Measurements from ENCODE around the gene OR2A2.

OR2A2 gene

GRCh38 chr7:144109283-144109682 lies at the start of gene OR2A2:
Gene OR2A2 (plus strand): TSS chr7:144109583. CDS start chr7:144109583, 0 bp downstream.
- no peak within 1 kb of the TSS for H3K27ac Mint-ChIP-seq
- no peak for ATAC-seq (ENCODE audit: low read depth)
- H3K36me3 Mint-ChIP-seq: no peaks in the 10 kb centered on the region
- no peak within 1 kb of the TSS for H3K4me3 Mint-ChIP-seq
- H3K9me3 Mint-ChIP-seq: no peaks in the 10 kb centered on the region
- H3K4me1 Mint-ChIP-seq: no peaks in the 10 kb centered on the region
- peaks cover 13% of the 10 kb centered on the region for H3K27me3 Mint-ChIP-seq
- DNase-seq (ENCODE audit: low spot score in 2 of 2): no peak

- H3K27me3 Mint-ChIP-seq: peaks cover 4% of the 10 kb centered on the region
- ATAC-seq (ENCODE audit: low read depth) (no peak), DNase-seq (ENCODE audit: low spot score in 2 of 2) (no peak)
- H3K36me3 Mint-ChIP-seq: no peaks in the 10 kb centered on the region
- no peaks in the 10 kb centered on the region for H3K4me1 Mint-ChIP-seq
- no peak overlapping the region for H3K4me3 Mint-ChIP-seq
- H3K27ac Mint-ChIP-seq: no peak overlapping the region
- peaks cover 7% of the 10 kb centered on the region for H3K9me3 Mint-ChIP-seq
These were observed 45.7 kb upstream of the OR2A2 start for GRCh38 chr7:144063710-144064109.

GRCh38 chr7:144069511-144069910 lies 39.9 kb upstream of the OR2A2 start, which contains the start of gene OR2A25:
Gene OR2A25 (plus strand): TSS chr7:144069811. CDS start chr7:144074220, 4,409 bp downstream.
- Mint-ChIP-seq H3K4me3 (no peak within 1 kb of the TSS), H3K27ac (no peak within 1 kb of the TSS), H3K27me3 (no peaks in the 10 kb centered on the region), H3K4me1 (no peaks in the 10 kb centered on the region), H3K36me3 (no peaks in the 10 kb centered on the region), H3K9me3 (peaks cover 3% of the 10 kb centered on the region)
- no peak for ATAC-seq (ENCODE audit: low read depth)
- no peak for DNase-seq (ENCODE audit: low spot score in 2 of 2)

GRCh38 chr7:144069953-144070352 lies 39.4 kb upstream of the OR2A2 start:
- Mint-ChIP-seq H3K27me3 (no peaks in the 10 kb centered on the region), H3K4me1 (no peaks in the 10 kb centered on the region), H3K9me3 (peaks cover 3% of the 10 kb centered on the region), H3K27ac (no peak overlapping the region), H3K4me3 (no peak overlapping the region), H3K36me3 (no peaks in the 10 kb centered on the region)
- no peak for DNase-seq (ENCODE audit: low spot score in 2 of 2)
- no peak for ATAC-seq (ENCODE audit: low read depth)

- no peak overlapping the region for H3K4me3 Mint-ChIP-seq
- ATAC-seq (ENCODE audit: low read depth) (no peak), DNase-seq (ENCODE audit: low spot score in 2 of 2) (no peak)
- H3K36me3 Mint-ChIP-seq: no peaks in the 10 kb centered on the region
- peaks cover 1% of the 10 kb centered on the region for H3K27me3 Mint-ChIP-seq
- no peaks in the 10 kb centered on the region for H3K4me1 Mint-ChIP-seq
- H3K9me3 Mint-ChIP-seq: no peaks in the 10 kb centered on the region
- H3K27ac Mint-ChIP-seq: no peak overlapping the region
These were observed 35.0 kb upstream of the OR2A2 start for GRCh38 chr7:144074374-144074773.

GRCh38 chr7:144085978-144086377 lies 23.4 kb upstream of the OR2A2 start, which contains the start of gene OR2A12:
Gene OR2A12 (plus strand): TSS chr7:144086278. CDS start chr7:144095108, 8,830 bp downstream.
- DNase-seq (ENCODE audit: low spot score in 2 of 2) (no peak), ATAC-seq (ENCODE audit: low read depth) (no peak)
- Mint-ChIP-seq H3K27me3 (no peaks in the 10 kb centered on the region), H3K27ac (no peak within 1 kb of the TSS), H3K4me1 (no peaks in the 10 kb centered on the region), H3K4me3 (no peak within 1 kb of the TSS), H3K36me3 (no peaks in the 10 kb centered on the region), H3K9me3 (peaks cover 3% of the 10 kb centered on the region)

GRCh38 chr7:144086730-144087129 lies 22.7 kb upstream of the OR2A2 start:
- no peak for DNase-seq (ENCODE audit: low spot score in 2 of 2)

GRCh38 chr7:144087230-144087629 lies 22.2 kb upstream of the OR2A2 start:
- Mint-ChIP-seq H3K4me3 (no peak overlapping the region), H3K9me3 (peaks cover 6% of the 10 kb centered on the region), H3K27ac (no peak overlapping the region), H3K36me3 (no peaks in the 10 kb centered on the region), H3K4me1 (no peaks in the 10 kb centered on the region), H3K27me3 (no peaks in the 10 kb centered on the region)
- DNase-seq (ENCODE audit: low spot score in 2 of 2) (no peak), ATAC-seq (ENCODE audit: low read depth) (no peak)

More at GRCh38 chr7:144086730-144087129, 22.7 kb upstream of the OR2A2 start:
- Mint-ChIP-seq H3K27me3 (no peaks in the 10 kb centered on the region), H3K36me3 (no peaks in the 10 kb centered on the region), H3K27ac (no peak overlapping the region), H3K4me3 (no peak overlapping the region), H3K9me3 (peaks cover 6% of the 10 kb centered on the region), H3K4me1 (no peaks in the 10 kb centered on the region)
- ATAC-seq (ENCODE audit: low read depth): no peak

- H3K9me3 Mint-ChIP-seq: peaks cover 6% of the 10 kb centered on the region
- no peaks in the 10 kb centered on the region for H3K36me3 Mint-ChIP-seq
- no peaks in the 10 kb centered on the region for H3K4me1 Mint-ChIP-seq
- ATAC-seq (ENCODE audit: low read depth) (no peak), DNase-seq (ENCODE audit: low spot score in 2 of 2) (no peak)
- no peak overlapping the region for H3K27ac Mint-ChIP-seq
- no peak overlapping the region for H3K4me3 Mint-ChIP-seq
- no peaks in the 10 kb centered on the region for H3K27me3 Mint-ChIP-seq
These were observed 18.7 kb upstream of the OR2A2 start for GRCh38 chr7:144090667-144091066.

- Mint-ChIP-seq H3K9me3 (no peaks in the 10 kb centered on the region), H3K27me3 (peaks cover 6% of the 10 kb centered on the region), H3K36me3 (no peaks in the 10 kb centered on the region), H3K27ac (no peak overlapping the region), H3K4me3 (no peak overlapping the region), H3K4me1 (no peaks in the 10 kb centered on the region)
- ATAC-seq (ENCODE audit: low read depth) (no peak), DNase-seq (ENCODE audit: low spot score in 2 of 2) (no peak)
These were observed 10.6 kb upstream of the OR2A2 start for GRCh38 chr7:144098776-144099175.

GRCh38 chr7:144100607-144101006 lies 8.8 kb upstream of the OR2A2 start:
- ATAC-seq (ENCODE audit: low read depth) (no peak), DNase-seq (ENCODE audit: low spot score in 2 of 2) (no peak)
- Mint-ChIP-seq H3K36me3 (no peaks in the 10 kb centered on the region), H3K4me3 (no peak overlapping the region), H3K27ac (no peak overlapping the region), H3K27me3 (peaks cover 8% of the 10 kb centered on the region), H3K4me1 (no peaks in the 10 kb centered on the region), H3K9me3 (no peaks in the 10 kb centered on the region)

GRCh38 chr7:144102041-144102440 lies 7.3 kb upstream of the OR2A2 start:
- no peaks in the 10 kb centered on the region for H3K36me3 Mint-ChIP-seq

GRCh38 chr7:144105211-144105610 lies 4.2 kb upstream of the OR2A2 start:
- no peaks in the 10 kb centered on the region for H3K9me3 Mint-ChIP-seq
- H3K36me3 Mint-ChIP-seq: no peaks in the 10 kb centered on the region
- DNase-seq (ENCODE audit: low spot score in 2 of 2): no peak
- no peak for ATAC-seq (ENCODE audit: low read depth)
- no peak overlapping the region for H3K27ac Mint-ChIP-seq
- H3K4me1 Mint-ChIP-seq: no peaks in the 10 kb centered on the region
- H3K4me3 Mint-ChIP-seq: no peak overlapping the region
- H3K27me3 Mint-ChIP-seq: peaks cover 16% of the 10 kb centered on the region

More at GRCh38 chr7:144102041-144102440, 7.3 kb upstream of the OR2A2 start:
- ATAC-seq (ENCODE audit: low read depth): no peak
- H3K27me3 Mint-ChIP-seq: peaks cover 6% of the 10 kb centered on the region
- H3K27ac Mint-ChIP-seq: no peak overlapping the region
- H3K4me3 Mint-ChIP-seq: no peak overlapping the region
- H3K9me3 Mint-ChIP-seq: no peaks in the 10 kb centered on the region
- no peak for DNase-seq (ENCODE audit: low spot score in 2 of 2)
- H3K4me1 Mint-ChIP-seq: no peaks in the 10 kb centered on the region

- H3K36me3 Mint-ChIP-seq: no peaks in the 10 kb centered on the region
- peaks cover 11% of the 10 kb centered on the region for H3K27me3 Mint-ChIP-seq
- no peak overlapping the region for H3K27ac Mint-ChIP-seq
- H3K4me3 Mint-ChIP-seq: no peak overlapping the region
- ATAC-seq (ENCODE audit: low read depth) (no peak), DNase-seq (ENCODE audit: low spot score in 2 of 2) (no peak)
- no peaks in the 10 kb centered on the region for H3K9me3 Mint-ChIP-seq
- H3K4me1 Mint-ChIP-seq: no peaks in the 10 kb centered on the region
These were observed 889 bp downstream of the OR2A2 start for GRCh38 chr7:144110272-144110671.

GRCh38 chr7:144113651-144114050 lies 4.3 kb downstream of the OR2A2 start:
- no peak for ATAC-seq (ENCODE audit: low read depth)
- no peaks in the 10 kb centered on the region for H3K36me3 Mint-ChIP-seq
- H3K4me3 Mint-ChIP-seq: no peak overlapping the region
- no peaks in the 10 kb centered on the region for H3K9me3 Mint-ChIP-seq
- H3K27me3 Mint-ChIP-seq: peaks cover 10% of the 10 kb centered on the region
- H3K27ac Mint-ChIP-seq: no peak overlapping the region
- H3K4me1 Mint-ChIP-seq: no peaks in the 10 kb centered on the region
- DNase-seq (ENCODE audit: low spot score in 2 of 2): no peak
